ENCODE measurements around the gene ATP8A1. TPM values are rescaled to one million over a fixed set of nuclear protein-coding genes. Genes with fewer than 3 reads are reported as not detected.

The ATP8A1 gene
- total and polyA plus RNA-seq, 2 of the 8 experiments (the other 6 are each of a cell fraction or from before 2014, with no cell fraction given), result 3.7 to 14.9 TPM

DNA sequence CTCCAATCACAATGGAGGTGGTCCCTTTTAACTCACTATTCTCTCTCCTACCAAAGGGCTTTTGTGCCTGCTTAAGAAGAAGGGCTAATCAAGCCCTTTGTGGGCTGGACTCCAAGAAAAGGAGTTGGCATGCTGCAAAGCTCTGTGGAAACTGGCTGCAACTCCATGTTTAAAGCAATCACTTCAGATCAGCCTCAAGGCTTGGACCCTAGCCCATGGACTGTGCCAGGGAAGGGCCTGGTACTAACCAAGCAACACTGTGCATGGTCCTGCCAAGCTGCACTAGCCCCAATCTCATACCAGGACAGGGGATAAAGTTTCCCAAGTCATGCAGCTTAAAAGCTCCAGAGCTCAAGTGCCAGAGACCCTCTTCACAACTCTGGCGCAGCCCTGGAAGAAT is 86.7 kb downstream of the ATP8A1 start (continued):
- TF ChIP-seq, protein P1, sequence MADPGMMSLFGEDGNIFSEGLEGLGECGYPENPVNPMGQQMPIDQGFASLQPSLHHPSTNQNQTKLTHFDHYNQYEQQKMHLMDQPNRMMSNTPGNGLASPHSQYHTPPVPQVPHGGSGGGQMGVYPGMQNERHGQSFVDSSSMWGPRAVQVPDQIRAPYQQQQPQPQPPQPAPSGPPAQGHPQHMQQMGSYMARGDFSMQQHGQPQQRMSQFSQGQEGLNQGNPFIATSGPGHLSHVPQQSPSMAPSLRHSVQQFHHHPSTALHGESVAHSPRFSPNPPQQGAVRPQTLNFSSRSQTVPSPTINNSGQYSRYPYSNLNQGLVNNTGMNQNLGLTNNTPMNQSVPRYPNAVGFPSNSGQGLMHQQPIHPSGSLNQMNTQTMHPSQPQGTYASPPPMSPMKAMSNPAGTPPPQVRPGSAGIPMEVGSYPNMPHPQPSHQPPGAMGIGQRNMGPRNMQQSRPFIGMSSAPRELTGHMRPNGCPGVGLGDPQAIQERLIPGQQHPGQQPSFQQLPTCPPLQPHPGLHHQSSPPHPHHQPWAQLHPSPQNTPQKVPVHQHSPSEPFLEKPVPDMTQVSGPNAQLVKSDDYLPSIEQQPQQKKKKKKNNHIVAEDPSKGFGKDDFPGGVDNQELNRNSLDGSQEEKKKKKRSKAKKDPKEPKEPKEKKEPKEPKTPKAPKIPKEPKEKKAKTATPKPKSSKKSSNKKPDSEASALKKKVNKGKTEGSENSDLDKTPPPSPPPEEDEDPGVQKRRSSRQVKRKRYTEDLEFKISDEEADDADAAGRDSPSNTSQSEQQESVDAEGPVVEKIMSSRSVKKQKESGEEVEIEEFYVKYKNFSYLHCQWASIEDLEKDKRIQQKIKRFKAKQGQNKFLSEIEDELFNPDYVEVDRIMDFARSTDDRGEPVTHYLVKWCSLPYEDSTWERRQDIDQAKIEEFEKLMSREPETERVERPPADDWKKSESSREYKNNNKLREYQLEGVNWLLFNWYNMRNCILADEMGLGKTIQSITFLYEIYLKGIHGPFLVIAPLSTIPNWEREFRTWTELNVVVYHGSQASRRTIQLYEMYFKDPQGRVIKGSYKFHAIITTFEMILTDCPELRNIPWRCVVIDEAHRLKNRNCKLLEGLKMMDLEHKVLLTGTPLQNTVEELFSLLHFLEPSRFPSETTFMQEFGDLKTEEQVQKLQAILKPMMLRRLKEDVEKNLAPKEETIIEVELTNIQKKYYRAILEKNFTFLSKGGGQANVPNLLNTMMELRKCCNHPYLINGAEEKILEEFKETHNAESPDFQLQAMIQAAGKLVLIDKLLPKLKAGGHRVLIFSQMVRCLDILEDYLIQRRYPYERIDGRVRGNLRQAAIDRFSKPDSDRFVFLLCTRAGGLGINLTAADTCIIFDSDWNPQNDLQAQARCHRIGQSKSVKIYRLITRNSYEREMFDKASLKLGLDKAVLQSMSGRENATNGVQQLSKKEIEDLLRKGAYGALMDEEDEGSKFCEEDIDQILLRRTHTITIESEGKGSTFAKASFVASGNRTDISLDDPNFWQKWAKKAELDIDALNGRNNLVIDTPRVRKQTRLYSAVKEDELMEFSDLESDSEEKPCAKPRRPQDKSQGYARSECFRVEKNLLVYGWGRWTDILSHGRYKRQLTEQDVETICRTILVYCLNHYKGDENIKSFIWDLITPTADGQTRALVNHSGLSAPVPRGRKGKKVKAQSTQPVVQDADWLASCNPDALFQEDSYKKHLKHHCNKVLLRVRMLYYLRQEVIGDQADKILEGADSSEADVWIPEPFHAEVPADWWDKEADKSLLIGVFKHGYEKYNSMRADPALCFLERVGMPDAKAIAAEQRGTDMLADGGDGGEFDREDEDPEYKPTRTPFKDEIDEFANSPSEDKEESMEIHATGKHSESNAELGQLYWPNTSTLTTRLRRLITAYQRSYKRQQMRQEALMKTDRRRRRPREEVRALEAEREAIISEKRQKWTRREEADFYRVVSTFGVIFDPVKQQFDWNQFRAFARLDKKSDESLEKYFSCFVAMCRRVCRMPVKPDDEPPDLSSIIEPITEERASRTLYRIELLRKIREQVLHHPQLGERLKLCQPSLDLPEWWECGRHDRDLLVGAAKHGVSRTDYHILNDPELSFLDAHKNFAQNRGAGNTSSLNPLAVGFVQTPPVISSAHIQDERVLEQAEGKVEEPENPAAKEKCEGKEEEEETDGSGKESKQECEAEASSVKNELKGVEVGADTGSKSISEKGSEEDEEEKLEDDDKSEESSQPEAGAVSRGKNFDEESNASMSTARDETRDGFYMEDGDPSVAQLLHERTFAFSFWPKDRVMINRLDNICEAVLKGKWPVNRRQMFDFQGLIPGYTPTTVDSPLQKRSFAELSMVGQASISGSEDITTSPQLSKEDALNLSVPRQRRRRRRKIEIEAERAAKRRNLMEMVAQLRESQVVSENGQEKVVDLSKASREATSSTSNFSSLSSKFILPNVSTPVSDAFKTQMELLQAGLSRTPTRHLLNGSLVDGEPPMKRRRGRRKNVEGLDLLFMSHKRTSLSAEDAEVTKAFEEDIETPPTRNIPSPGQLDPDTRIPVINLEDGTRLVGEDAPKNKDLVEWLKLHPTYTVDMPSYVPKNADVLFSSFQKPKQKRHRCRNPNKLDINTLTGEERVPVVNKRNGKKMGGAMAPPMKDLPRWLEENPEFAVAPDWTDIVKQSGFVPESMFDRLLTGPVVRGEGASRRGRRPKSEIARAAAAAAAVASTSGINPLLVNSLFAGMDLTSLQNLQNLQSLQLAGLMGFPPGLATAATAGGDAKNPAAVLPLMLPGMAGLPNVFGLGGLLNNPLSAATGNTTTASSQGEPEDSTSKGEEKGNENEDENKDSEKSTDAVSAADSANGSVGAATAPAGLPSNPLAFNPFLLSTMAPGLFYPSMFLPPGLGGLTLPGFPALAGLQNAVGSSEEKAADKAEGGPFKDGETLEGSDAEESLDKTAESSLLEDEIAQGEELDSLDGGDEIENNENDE (IDR thresholded peaks at IDR 0.05; ENCODE audit: insufficient replicate concordance, low read length), result no peak
- TF ChIP-seq RFX5 (IDR thresholded peaks at IDR 0.05; ENCODE audit: borderline replicate concordance, low read depth, low read length), result no peak
- TF ChIP-seq HDAC2 (IDR thresholded peaks at IDR 0.05; ENCODE audit: borderline replicate concordance in 1 of 2, low read depth in 2 of 2, low read length in 2 of 2), result no peak
- TF ChIP-seq BCL11A (IDR thresholded peaks at IDR 0.05; ENCODE audit: low read depth in 2 of 2, low read length in 2 of 2), result no peak
- no peak for TF ChIP-seq GTF2F1 (IDR thresholded peaks at IDR 0.05; ENCODE audit: borderline replicate concordance, low read depth, low read length)
- TF ChIP-seq GABPA (IDR thresholded peaks at IDR 0.05; ENCODE audit: borderline replicate concordance, insufficient read depth, low read length), result no peak
